ENCODE data around the gene RANBP1. TPM values are rescaled to one million over a fixed set of nuclear protein-coding genes. Genes with fewer than 3 reads are reported as not detected.
A peak's percentile ranks its signal among the peaks of the same experiment; 100 is the strongest.

RANBP1 gene
- total and polyA plus RNA-seq, 2 of the 13 experiments (the other 11 are each of a cell fraction or from before 2014, with no cell fraction given), result 181 to 492 TPM

DNA sequence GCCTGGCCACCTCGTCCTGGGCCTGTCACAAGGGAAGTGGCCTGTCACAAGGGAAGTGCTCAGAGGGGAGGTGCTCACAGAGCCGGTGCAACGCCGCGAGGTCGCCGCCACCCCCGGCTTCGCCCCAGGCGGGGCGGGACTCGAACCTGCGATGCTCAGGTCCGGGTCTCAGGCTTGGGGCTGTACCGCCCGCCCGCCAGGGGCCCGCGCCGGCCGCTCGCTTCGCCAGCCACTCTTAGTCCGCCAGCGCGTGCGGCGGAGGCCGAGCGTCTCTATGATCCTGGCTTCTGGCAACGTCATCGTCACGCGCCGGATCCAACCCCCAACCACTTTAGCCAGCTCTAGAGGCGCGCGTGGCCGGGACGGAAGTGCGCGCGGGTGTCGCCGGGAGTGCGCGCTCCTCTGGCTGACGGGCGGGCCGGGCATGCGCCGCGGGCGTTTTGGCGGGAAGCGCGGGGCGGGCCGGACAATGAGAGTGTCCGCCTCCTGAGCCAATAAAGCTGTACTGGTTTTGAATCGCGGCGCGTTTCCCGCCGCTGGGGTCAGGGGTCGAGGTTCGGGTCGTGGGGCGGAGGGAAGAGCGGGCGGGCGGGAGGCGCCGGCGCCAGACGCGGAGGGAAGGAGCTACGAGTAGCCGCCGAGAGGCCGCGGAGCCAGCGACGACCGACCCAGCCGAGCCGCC is 1.2 kb downstream of the RANBP1 start, which contains the start of gene TRMT2A (continued):
- TF ChIP-seq, protein P1, sequence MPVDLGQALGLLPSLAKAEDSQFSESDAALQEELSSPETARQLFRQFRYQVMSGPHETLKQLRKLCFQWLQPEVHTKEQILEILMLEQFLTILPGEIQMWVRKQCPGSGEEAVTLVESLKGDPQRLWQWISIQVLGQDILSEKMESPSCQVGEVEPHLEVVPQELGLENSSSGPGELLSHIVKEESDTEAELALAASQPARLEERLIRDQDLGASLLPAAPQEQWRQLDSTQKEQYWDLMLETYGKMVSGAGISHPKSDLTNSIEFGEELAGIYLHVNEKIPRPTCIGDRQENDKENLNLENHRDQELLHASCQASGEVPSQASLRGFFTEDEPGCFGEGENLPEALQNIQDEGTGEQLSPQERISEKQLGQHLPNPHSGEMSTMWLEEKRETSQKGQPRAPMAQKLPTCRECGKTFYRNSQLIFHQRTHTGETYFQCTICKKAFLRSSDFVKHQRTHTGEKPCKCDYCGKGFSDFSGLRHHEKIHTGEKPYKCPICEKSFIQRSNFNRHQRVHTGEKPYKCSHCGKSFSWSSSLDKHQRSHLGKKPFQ (CRISPR knock-in tag; IDR thresholded peaks at IDR 0.05; ENCODE audit: insufficient replicate concordance), result peak; percentile 84
- TF ChIP-seq ZNF678 (CRISPR knock-in tag; IDR thresholded peaks at IDR 0.05) (no peak), PITX1 (CRISPR knock-in tag; IDR thresholded peaks at IDR 0.05) (peak; percentile 24; the same call in 1 of the 2 replicates), POLR2A (IDR thresholded peaks at IDR 0.05; ENCODE audit: insufficient read depth in 1 of 2, low read depth in 2 of 2, low read length in 2 of 2) (peak in 1 of 2 experiments; percentile 60; a peak in 2 of 4 replicates), MIER3 (CRISPR knock-in tag; IDR thresholded peaks at IDR 0.05; ENCODE audit: borderline replicate concordance) (no peak; the same call in 1 of the 2 replicates), ZC3H13 (CRISPR knock-in tag; IDR thresholded peaks at IDR 0.05) (peak; percentile 96), IRF2 (CRISPR knock-in tag; IDR thresholded peaks at IDR 0.05) (peak; percentile 82), SMARCC2 (IDR thresholded peaks at IDR 0.05) (no peak), ZBTB1 (CRISPR knock-in tag; IDR thresholded peaks at IDR 0.05; ENCODE audit: borderline replicate concordance) (no peak), ZNF446 (CRISPR knock-in tag; IDR thresholded peaks at IDR 0.05) (peak; percentile 86), ZFP90 (CRISPR knock-in tag; IDR thresholded peaks at IDR 0.05; ENCODE audit: borderline replicate concordance) (peak; percentile 44; the same call in 1 of the 2 replicates), PRPF4 (IDR thresholded peaks at IDR 0.05; ENCODE audit: low read depth, low read length, poor library complexity, severe bottlenecking) (peak; percentile 91), KDM2A (CRISPR knock-in tag; IDR thresholded peaks at IDR 0.05; ENCODE audit: borderline replicate concordance, low read depth) (peak; percentile 81), IKZF4 (CRISPR knock-in tag; IDR thresholded peaks at IDR 0.05; ENCODE audit: borderline replicate concordance, low read depth, not compliant biosample characterization) (no peak), SETDB1 (CRISPR knock-in tag; IDR thresholded peaks at IDR 0.05; ENCODE audit: borderline replicate concordance) (no peak), ZSCAN9 (CRISPR knock-in tag; IDR thresholded peaks at IDR 0.05; ENCODE audit: borderline replicate concordance) (peak; percentile 35; the same call in 1 of the 2 replicates)
- TF ChIP-seq, protein P2, sequence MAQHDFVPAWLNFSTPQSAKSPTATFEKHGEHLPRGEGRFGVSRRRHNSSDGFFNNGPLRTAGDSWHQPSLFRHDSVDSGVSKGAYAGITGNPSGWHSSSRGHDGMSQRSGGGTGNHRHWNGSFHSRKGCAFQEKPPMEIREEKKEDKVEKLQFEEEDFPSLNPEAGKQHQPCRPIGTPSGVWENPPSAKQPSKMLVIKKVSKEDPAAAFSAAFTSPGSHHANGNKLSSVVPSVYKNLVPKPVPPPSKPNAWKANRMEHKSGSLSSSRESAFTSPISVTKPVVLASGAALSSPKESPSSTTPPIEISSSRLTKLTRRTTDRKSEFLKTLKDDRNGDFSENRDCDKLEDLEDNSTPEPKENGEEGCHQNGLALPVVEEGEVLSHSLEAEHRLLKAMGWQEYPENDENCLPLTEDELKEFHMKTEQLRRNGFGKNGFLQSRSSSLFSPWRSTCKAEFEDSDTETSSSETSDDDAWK (CRISPR knock-in tag; IDR thresholded peaks at IDR 0.05), result no peak
- TF ChIP-seq, protein P3, sequence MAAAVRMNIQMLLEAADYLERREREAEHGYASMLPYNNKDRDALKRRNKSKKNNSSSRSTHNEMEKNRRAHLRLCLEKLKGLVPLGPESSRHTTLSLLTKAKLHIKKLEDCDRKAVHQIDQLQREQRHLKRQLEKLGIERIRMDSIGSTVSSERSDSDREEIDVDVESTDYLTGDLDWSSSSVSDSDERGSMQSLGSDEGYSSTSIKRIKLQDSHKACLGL (CRISPR knock-in tag; IDR thresholded peaks at IDR 0.05), result peak; percentile 70
- TF ChIP-seq, protein P4, sequence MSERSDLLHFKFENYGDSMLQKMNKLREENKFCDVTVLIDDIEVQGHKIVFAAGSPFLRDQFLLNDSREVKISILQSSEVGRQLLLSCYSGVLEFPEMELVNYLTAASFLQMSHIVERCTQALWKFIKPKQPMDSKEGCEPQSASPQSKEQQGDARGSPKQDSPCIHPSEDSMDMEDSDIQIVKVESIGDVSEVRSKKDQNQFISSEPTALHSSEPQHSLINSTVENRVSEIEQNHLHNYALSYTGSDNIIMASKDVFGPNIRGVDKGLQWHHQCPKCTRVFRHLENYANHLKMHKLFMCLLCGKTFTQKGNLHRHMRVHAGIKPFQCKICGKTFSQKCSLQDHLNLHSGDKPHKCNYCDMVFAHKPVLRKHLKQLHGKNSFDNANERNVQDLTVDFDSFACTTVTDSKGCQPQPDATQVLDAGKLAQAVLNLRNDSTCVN (CRISPR knock-in tag; IDR thresholded peaks at IDR 0.05; ENCODE audit: borderline replicate concordance), result 0 out of 2 replicates have a peak, but pooled peaks have one; percentile 14
- TF ChIP-seq, protein P5, sequence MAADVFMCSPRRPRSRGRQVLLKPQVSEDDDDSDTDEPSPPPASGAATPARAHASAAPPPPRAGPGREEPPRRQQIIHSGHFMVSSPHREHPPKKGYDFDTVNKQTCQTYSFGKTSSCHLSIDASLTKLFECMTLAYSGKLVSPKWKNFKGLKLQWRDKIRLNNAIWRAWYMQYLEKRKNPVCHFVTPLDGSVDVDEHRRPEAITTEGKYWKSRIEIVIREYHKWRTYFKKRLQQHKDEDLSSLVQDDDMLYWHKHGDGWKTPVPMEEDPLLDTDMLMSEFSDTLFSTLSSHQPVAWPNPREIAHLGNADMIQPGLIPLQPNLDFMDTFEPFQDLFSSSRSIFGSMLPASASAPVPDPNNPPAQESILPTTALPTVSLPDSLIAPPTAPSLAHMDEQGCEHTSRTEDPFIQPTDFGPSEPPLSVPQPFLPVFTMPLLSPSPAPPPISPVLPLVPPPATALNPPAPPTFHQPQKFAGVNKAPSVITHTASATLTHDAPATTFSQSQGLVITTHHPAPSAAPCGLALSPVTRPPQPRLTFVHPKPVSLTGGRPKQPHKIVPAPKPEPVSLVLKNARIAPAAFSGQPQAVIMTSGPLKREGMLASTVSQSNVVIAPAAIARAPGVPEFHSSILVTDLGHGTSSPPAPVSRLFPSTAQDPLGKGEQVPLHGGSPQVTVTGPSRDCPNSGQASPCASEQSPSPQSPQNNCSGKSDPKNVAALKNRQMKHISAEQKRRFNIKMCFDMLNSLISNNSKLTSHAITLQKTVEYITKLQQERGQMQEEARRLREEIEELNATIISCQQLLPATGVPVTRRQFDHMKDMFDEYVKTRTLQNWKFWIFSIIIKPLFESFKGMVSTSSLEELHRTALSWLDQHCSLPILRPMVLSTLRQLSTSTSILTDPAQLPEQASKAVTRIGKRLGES (CRISPR knock-in tag; IDR thresholded peaks at IDR 0.05; ENCODE audit: borderline replicate concordance), result no peak
